ENCODE results near the gene MPEG1.

DNA sequence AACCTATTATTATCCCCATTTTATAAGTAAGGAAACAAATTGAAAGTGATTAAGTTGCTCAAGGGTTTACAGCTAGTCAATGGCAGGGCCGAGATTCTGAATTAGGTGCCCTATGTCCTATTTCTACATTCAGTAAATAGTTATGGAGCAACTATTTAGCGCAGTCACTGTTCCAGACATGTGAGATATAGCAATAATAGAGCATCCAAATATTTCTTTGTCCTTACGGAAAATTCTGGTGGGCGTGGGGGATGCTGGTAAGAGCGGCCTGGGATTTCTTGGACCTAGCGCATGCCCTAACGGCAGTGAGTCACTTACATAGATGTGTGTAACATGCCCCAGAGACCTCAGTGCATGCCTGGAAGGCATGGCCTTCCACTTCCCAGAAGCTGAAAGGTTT, 36.4 kb downstream of the MPEG1 start:
- TF ChIP-seq POLR2A (IDR thresholded peaks at IDR 0.05): no peak
- TF ChIP-seq, protein P1, sequence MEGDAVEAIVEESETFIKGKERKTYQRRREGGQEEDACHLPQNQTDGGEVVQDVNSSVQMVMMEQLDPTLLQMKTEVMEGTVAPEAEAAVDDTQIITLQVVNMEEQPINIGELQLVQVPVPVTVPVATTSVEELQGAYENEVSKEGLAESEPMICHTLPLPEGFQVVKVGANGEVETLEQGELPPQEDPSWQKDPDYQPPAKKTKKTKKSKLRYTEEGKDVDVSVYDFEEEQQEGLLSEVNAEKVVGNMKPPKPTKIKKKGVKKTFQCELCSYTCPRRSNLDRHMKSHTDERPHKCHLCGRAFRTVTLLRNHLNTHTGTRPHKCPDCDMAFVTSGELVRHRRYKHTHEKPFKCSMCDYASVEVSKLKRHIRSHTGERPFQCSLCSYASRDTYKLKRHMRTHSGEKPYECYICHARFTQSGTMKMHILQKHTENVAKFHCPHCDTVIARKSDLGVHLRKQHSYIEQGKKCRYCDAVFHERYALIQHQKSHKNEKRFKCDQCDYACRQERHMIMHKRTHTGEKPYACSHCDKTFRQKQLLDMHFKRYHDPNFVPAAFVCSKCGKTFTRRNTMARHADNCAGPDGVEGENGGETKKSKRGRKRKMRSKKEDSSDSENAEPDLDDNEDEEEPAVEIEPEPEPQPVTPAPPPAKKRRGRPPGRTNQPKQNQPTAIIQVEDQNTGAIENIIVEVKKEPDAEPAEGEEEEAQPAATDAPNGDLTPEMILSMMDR (IDR thresholded peaks at IDR 0.05): no peak
